ENCODE results near the gene ATRAID.

GRCh38 chr2:27220091-27220490, 8.2 kb downstream of the ATRAID start:
- TF ChIP-seq EZH2 (IDR thresholded peaks at IDR 0.05; ENCODE audit: low read length, missing control alignments) (no peak), CTCF (conservative IDR thresholded peaks at IDR 0.05 in 1 of 2, IDR thresholded peaks at IDR 0.05 in 1 of 2; ENCODE audit: low read depth in 1 of 2, low read length in 2 of 2) (no peak)

Measured in fibroblast of lung (primary cell).